ENCODE data around the gene UTP14A.
A peak's percentile ranks its signal among the peaks of the same experiment; 100 is the strongest.
"Not testable (repeated sequence)": the region's sequence is repeated elsewhere in the genome, so short reads cannot be mapped to it uniquely, and the experiment has no call there.

The UTP14A gene

GRCh38 chrX:129905787-129906580, at the start of gene UTP14A:
Gene UTP14A, plus strand, starts transcription at chrX:129906164. Its CDS starts 47 bp downstream, at chrX:129906211.
- peak; percentile 88 for DNase-seq (ENCODE audit: low spot score)

DNA sequence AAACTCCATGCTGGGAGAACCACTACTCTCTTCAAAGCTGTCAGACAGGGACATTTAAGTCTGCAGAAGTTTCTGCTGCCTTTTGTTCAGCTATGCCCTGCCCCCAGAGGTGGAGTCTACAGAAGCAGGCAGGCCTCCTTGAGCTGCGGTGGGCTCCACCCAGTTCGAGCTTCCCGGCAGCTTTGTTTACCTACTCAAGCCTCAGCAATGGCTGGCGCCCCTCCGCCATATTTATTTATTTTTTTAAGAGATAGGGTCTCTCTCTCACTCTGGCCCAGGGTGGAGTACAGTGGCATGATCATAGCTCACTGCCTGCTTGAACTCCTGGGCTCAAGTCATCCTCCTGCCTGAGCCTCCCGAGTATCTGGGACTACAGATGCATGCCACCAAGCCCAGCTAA, 46.8 kb upstream of the UTP14A start:
- not testable (repeated sequence) for DNase-seq (ENCODE audit: low spot score)

- not testable (repeated sequence) for DNase-seq (ENCODE audit: low spot score)
Observed at GRCh38 chrX:129866321-129866720, 39.6 kb upstream of the UTP14A start.

DNA sequence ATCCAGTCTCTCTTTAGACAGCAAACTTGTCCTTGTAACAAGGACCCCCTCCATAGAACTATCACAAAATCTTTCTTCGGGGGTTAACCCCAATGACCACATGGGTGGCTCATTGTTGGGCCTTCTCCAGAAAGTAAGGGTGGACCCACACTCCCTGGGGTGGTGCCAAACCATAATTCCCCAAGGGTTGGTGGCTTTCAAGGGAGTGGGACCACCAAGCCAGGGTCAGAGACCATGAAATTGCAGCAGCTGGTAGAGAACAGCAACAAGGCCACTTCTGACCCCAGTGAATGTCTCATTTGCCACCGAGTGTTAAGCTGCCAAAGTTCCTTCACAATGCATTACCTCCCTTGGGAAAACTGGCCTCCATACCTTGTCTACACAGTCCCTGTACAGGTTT, 33.4 kb upstream of the UTP14A start:
- no peak for DNase-seq (ENCODE audit: low spot score)

DNA sequence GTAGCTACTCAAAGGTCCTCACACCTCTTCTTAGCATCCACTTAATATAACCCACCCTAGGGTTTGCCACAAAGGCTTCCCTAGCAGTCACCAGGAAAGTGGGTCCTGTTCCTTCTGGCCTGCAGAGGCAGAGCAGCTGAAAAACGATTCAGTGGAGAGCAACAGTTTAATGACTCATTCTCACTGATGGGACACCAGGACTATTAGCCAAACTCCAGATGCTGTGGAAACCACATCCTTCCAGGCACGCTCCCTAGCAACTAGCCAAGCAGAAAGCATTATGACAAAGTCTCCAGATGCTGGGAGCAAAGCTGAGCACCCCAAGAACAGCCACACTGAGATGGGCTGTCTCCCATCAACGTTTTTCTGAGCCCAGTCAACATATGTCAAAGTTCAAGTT, 30.3 kb upstream of the UTP14A start:
- DNase-seq (ENCODE audit: low spot score), result no peak

GRCh38 chrX:129876771-129877305, 29.1 kb upstream of the UTP14A start:
- DNase-seq (ENCODE audit: low spot score), result no peak

DNA sequence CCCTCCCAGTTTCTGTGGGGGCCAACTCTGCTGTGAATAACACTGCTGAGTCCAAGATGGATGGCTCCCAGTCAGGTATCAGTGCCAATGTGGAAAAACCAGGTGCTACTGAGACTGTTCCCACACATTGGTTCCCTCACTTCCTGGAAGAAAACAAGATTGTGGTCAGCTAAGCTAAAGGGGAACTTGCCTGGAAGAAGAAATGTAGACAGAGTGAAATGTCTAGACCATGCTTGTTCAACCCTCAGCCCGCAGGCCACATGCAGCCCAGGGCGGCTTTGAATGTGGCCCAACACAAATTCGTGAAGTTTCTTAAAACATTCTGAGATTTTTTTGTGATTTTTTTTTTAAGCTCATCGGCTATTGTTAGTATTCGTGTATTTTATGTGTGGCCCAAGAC, 28.6 kb upstream of the UTP14A start:
- no peak for DNase-seq (ENCODE audit: low spot score)

GRCh38 chrX:129900054-129900453, 5.9 kb upstream of the UTP14A start:
- no peak for DNase-seq (ENCODE audit: low spot score)

- no peak for DNase-seq (ENCODE audit: low spot score)
Observed at GRCh38 chrX:129908636-129909035, 2.7 kb downstream of the UTP14A start.

DNA sequence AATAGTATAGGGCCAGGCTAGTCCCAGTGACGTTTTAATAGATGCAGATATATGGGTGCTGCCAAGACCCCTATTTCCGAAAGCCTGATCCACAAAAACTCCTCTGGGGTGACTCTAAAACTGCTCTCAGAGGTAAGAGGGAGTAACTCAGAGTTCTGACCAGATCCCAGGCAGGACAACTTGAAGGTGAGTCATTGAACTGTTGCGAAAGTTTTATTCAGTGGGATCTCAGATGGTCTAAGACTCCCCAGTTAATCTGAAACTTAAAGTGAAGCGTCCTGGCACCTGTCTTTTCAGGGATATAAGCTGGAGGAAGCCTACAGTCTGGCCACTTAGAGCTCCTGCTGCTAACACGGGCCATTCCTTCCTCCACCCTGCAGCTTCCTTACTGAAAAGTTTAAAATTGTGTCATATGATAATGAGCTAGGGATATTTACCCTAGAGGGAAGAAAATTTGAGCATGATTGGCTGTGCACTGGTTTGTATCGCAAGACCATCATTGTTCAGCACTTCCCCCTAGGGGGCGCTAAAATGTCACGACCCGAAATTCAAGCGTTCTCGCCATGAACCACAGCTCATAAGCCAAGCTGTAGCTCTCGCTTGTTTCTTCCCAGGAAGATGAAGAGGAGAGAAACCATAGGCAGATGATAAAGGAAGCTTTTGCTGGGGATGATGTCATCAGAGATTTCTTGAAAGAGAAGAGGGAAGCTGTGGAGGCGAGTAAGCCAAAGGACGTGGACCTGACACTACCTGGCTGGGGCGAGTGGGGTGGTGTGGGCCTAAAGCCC, 19.5 kb downstream of the UTP14A start:
- DNase-seq (ENCODE audit: low spot score), result peak; percentile 77

DNA sequence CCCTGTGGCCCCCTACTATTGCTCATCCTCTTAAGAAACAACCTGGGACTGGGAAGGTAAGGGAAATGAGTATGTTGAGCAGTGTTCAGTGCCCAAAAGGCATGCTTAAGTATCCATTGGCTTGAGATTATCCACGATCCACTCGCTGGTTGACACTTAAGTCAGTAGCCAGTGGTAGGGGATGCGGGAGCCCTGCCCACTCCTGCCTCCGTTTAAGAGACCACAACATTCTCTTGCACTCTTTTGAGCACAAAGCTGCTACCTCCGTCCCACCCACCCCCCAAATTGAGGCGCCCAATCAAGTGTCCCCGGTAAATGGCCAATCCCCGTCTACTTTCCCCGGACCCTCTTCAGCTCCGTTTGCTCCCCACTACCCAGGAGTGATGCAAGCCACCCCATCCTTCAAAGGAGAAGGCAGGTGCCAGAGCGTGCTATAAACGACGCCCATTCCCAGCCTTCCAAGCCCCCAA, 25.0 kb downstream of the UTP14A start:
- DNase-seq (ENCODE audit: low spot score), result no peak

GRCh38 chrX:129931411-129932015, 25.5 kb downstream of the UTP14A start:
- peak; percentile 66 for DNase-seq (ENCODE audit: low spot score)

DNA sequence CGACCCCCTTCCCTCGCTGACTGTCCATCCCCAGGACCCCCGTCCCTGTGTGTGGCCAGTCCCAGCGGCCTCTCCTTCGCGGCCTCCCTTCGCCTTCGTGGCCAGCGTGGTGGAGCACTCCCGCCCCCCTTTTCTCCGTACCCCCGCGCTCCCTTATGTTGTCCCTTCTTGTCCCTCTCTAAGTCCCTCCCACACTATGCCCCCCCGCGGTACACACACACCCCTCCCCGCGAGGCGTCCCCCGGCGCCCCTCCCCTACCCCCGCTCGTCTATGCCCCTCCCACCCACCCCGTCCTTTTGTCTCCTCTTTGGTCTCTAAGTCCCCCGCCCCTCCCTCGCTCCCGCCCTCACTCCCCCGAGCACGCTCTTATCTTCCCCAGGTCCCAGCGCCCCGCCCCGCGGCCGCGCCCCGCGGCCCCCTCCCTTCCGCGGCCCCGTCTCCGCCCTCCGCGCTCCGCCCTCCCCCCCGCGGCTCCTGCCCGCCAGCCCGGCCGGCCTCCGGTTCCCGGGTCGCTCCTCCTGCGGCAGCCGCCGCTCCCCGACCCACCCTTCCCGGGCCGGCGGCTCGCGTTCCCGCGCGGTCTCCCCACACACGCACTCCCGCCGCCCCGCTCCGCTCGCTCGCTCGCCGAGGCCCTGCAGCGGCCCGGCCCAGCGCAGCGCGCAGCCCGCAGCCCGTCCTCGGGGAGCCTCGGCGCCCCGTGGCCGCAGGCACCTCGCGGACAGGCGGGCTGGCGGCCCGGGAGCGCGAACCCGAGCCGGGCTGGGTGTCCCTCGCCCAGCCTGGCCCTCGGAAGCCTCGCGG, 26.3 kb downstream of the UTP14A start:
- DNase-seq (ENCODE audit: low spot score), result peak; percentile 57

GRCh38 chrX:129932821-129933321, 26.9 kb downstream of the UTP14A start:
- DNase-seq (ENCODE audit: low spot score), result no peak

DNA sequence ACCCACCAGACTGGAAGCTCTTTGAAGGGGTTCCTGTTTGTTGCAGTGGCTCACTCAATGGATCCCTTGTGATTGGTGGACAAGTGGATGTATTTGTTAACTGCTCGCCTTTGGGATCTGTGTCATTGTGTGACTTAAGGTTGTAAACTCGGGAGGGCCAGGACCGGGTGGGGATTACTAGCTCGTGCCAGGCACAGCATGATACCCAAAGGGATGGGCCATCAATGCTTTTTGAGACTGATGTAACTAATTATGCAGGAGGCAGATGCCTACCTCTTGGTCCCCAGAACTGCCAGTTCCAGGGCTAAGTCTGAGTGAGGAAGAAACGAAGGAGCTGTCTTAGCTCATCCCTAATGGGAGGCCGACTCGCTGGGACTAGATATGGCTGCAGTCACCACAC, 27.7 kb downstream of the UTP14A start:
- DNase-seq (ENCODE audit: low spot score), result no peak

GRCh38 chrX:129934461-129934860, 28.5 kb downstream of the UTP14A start:
- DNase-seq (ENCODE audit: low spot score), result no peak

DNA sequence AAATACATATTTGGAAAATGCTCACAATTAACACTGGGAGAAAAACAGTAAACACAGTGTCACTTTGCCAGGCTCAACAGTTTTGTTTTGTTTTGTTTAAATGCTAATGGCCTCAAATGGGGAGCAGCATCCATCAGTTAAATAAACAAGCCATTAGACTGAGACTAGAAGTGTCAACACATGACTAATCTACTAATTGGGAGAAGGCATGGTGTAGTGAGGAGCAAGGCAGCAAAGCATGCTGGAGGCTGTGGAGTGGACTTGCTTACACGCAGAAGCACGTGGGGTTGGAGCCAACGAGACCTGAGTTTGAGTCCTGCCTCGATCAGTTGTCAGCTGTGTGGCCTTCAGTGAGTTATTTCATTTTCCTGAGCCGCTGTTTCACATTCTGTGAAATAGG, 29.0 kb downstream of the UTP14A start:
- no peak for DNase-seq (ENCODE audit: low spot score)

GRCh38 chrX:129938081-129938480, 32.1 kb downstream of the UTP14A start:
- no peak for DNase-seq (ENCODE audit: low spot score)

GRCh38 chrX:129939986-129940385, 34.0 kb downstream of the UTP14A start:
- DNase-seq (ENCODE audit: low spot score), result no peak

DNA sequence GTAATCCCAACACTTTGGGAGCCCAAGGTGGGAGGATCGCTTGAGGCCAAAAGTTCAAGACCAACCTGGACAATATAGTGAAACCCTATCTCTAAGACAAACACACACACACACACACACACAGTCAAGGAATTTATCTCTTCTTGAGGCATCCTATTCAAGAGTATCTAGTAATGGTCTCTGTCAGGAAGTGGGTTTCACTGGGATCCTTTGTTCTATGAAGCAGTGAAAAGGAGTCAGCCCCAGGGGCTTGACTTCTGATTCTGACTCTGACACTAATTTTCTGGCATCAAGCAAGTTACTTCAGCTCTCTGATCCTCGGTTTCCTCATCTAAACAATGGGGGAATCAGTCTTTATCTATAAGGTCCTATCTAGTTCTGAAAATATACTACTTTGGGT, 34.8 kb downstream of the UTP14A start:
- no peak for DNase-seq (ENCODE audit: low spot score)

DNA sequence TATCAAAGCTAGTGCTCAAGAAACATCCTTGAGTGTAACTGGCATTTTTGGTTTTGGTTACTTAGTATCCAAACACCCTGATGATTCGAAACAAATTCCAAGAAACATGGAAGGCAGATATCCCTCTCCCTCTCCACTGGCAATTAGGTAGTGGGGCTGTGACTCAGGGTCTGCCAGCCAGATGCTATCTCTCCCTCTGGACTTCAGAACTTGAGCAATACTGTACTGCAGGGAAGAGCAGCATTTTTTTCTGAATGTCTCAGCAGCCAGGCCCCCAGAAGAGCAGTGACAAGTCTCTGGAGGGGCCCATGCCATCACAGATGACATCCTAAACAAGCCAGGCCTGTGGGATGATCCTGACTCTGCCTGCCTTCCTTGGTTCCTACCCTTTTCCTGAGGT, 39.2 kb downstream of the UTP14A start:
- DNase-seq (ENCODE audit: low spot score), result no peak

DNA sequence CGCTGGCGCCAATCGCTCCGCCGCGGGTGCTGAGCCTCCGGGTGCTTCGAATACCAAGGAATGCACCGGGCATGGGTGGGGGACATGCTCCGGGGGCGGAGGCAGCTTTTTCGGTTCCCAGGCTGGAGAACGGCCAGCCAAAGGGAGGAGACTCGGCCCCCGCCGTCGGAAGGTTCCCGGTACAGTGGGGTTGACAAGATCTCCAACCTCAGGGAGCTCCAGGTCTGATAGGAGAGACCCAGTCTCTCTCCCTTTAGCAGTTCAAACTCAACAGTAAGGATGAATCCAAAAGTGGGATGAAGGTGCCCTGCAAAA, 47.3 kb downstream of the UTP14A start:
- no peak for DNase-seq (ENCODE audit: low spot score)
